HepG2 (cell line): Measurements from ENCODE around the gene BST2. TPM values are rescaled to one million over a fixed set of nuclear protein-coding genes. Genes with fewer than 3 reads are reported as not detected.

Experiments
- ARNT2 ChIP-seq: sonication (generic); formaldehyde crosslinking; IDR thresholded peaks from 2 replicates; pipeline ENCODE4 v1.8.0; 2022; ENCODE audit warnings: mild to moderate bottlenecking, low read depth, missing genetic modification reagents, moderate library complexity
- DNMT1 ChIP-seq: sonication (generic); formaldehyde crosslinking; IDR thresholded peaks from 2 replicates; pipeline ENCODE4 v1.5.1; 2020; ENCODE audit warnings: mild to moderate bottlenecking, missing genetic modification reagents
- FOXA3 ChIP-seq: IDR thresholded peaks from 2 replicates; pipeline ENCODE4 v1.6.1; 2016; ENCODE audit warnings: missing genetic modification reagents, missing compliant biosample characterization
- KLF11 ChIP-seq: IDR thresholded peaks from 2 replicates; pipeline ENCODE4 v1.6.1; 2016; ENCODE audit warnings: missing compliant biosample characterization
- NCOA1 ChIP-seq: sonication (generic); formaldehyde crosslinking; IDR thresholded peaks from 2 replicates; pipeline ENCODE4 v1.9.0; 2021; ENCODE audit warnings: missing genetic modification reagents
- NFAT5 ChIP-seq: sonication (generic); formaldehyde crosslinking; IDR thresholded peaks from 2 replicates; pipeline ENCODE4 v1.4.0; 2020; ENCODE audit warnings: missing genetic modification reagents
- PHF21A ChIP-seq: sonication (generic); formaldehyde crosslinking; IDR thresholded peaks from 2 replicates; pipeline ENCODE4 v1.5.0; 2020; ENCODE audit warnings: mild to moderate bottlenecking, missing genetic modification reagents
- RFXANK ChIP-seq: IDR thresholded peaks from 2 replicates; pipeline ENCODE4 v1.6.1; 2016
- RNF2 ChIP-seq: fragments of 450-650 bp; conservative IDR thresholded peaks from 2 replicates; pipeline ENCODE4 v1.6.1; 2016; ENCODE audit warnings: low read depth
- RXRA ChIP-seq: sonication (generic); formaldehyde crosslinking; IDR thresholded peaks from 2 replicates; pipeline ENCODE4 v1.5.1; 2020; ENCODE audit warnings: missing genetic modification reagents
- YY1 ChIP-seq: IDR thresholded peaks from 2 replicates; pipeline ENCODE4 v1.6.1; 2011; ENCODE audit warnings: low read length, low read depth, moderate library complexity, mild to moderate bottlenecking; ENCODE audit not compliant: insufficient read depth, insufficient replicate concordance
- ZBTB3 ChIP-seq: sonication (generic); formaldehyde crosslinking; IDR thresholded peaks from 2 replicates; pipeline ENCODE4 v1.4.0; 2020; ENCODE audit warnings: low read depth, mild to moderate bottlenecking, moderate library complexity, missing genetic modification reagents, borderline replicate concordance
- ZFX ChIP-seq: sonication (generic); formaldehyde crosslinking; IDR thresholded peaks from 2 replicates; pipeline ENCODE4 v1.4.0; 2020; ENCODE audit warnings: mild to moderate bottlenecking, low read depth, missing genetic modification reagents, moderate library complexity
- ZMYM4 ChIP-seq: sonication (generic); formaldehyde crosslinking; IDR thresholded peaks from 2 replicates; pipeline ENCODE4 v1.8.1; 2023; ENCODE audit warnings: mild to moderate bottlenecking, missing genetic modification reagents
- ZNF138 ChIP-seq: sonication (generic); formaldehyde crosslinking; IDR thresholded peaks from 2 replicates; pipeline ENCODE4 v1.5.0; 2020; ENCODE audit warnings: mild to moderate bottlenecking, low read depth, missing genetic modification reagents
- ZNF263 ChIP-seq: sonication (generic); formaldehyde crosslinking; IDR thresholded peaks from 2 replicates; pipeline ENCODE4 v1.4.0; 2020; ENCODE audit warnings: missing genetic modification reagents
- ZNF430 ChIP-seq: sonication (generic); formaldehyde crosslinking; IDR thresholded peaks from 2 replicates; pipeline ENCODE4 v1.9.0; 2021; ENCODE audit warnings: mild to moderate bottlenecking, missing genetic modification reagents
- ZNF574 ChIP-seq: sonication (generic); formaldehyde crosslinking; IDR thresholded peaks from 2 replicates; pipeline ENCODE4 v1.4.0; 2020; ENCODE audit warnings: missing genetic modification reagents
- ZNF576 ChIP-seq: sonication (generic); formaldehyde crosslinking; IDR thresholded peaks from 2 replicates; pipeline ENCODE4 v1.4.0; 2020; ENCODE audit warnings: mild to moderate bottlenecking, missing genetic modification reagents
- ZNF740 ChIP-seq: sonication (generic); formaldehyde crosslinking; IDR thresholded peaks from 2 replicates; pipeline ENCODE4 v1.4.0; 2020; ENCODE audit warnings: missing genetic modification reagents
- ZSCAN21 ChIP-seq: sonication (generic); formaldehyde crosslinking; IDR thresholded peaks from 2 replicates; pipeline ENCODE4 v1.8.0; 2022; ENCODE audit warnings: mild to moderate bottlenecking, missing genetic modification reagents, moderate library complexity, borderline replicate concordance
- ZSCAN31 ChIP-seq: sonication (generic); formaldehyde crosslinking; IDR thresholded peaks from 2 replicates; pipeline ENCODE4 v1.5.0; 2020; ENCODE audit warnings: low read depth, mild to moderate bottlenecking, missing genetic modification reagents
- polyA plus RNA-seq, 8 experiments: library from polyadenylated mRNA; depleted of rRNA in 3 of 8; stranded (reverse) in 7 of 8; unstranded in 1 of 8; fragments of >200 nt; fragmentation: Illumina TruSeq in 4 of 8; extraction: Trizol in 4 of 8; gene quantifications; 2 replicates each; pipeline versions ENCODE4 v1.2.1 to v1.2.3, GENCODE V29; 2011 to 2016; ENCODE audit warnings: low read depth in 4 of 8, missing spikeins in 1 of 8, mixed read lengths in 1 of 8; ENCODE audit not compliant: insufficient read depth in 1 of 8
- total RNA-seq, 5 experiments: library from RNA; depleted of rRNA; stranded (reverse); fragments of >200 nt; fragmentation: Illumina TruSeq; extraction: Trizol; gene quantifications; 2 replicates each; pipeline ENCODE4 v1.2.3, GENCODE V29; 2016; ENCODE audit warnings: low read depth in 1 of 5

The BST2 gene
- total and polyA plus RNA-seq, 2 of the 13 experiments (the other 11 are each of a cell fraction or from before 2014, with no cell fraction given), result 58.8 to 93.8 TPM

DNA sequence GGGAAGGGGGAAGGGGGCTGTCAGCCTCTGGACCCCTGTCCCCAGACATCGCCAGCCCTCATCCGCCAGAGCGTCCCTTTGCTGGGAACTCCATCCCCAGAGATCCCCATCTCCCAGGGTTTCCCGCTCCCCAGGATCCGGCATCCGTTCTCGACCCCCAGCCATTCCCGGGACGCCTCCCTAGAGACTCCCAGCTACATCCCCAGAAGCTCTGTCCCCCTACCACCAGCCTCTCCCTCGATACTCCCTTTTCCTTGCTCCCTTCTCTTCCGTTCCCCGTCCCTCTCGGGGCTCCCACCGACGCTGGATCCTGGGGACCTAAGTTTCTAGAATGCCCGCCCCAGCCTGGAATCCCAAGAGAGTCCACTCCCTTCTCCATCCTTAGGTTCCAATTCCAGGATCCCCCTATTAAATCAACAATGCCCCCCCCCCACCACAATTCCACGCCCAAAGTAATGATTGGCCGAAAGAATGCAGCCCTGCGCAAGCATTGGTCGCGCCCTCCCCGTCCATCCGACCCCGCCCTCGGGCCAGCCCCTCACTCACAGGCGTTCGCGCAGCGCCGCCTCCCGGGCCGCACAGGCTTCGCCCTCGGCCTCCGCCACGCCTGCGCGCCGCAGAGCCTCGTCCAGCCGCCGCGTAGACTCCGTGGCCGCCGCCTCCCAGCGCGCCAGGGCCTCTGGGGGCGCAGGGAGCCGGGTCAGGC is 14.6 kb downstream of the BST2 start (continued):
- 0 out of 2 replicates have a peak, but pooled peaks have one; percentile 12 for TF ChIP-seq RXRA
- TF ChIP-seq KLF11, result no peak
- TF ChIP-seq ZBTB3 (CRISPR knock-in tag), result no peak
- TF ChIP-seq PHF21A (CRISPR knock-in tag), result peak; percentile 70
- no peak for TF ChIP-seq NFAT5 (CRISPR knock-in tag)
- TF ChIP-seq ZNF138 (CRISPR knock-in tag), result no peak
- TF ChIP-seq ZMYM4 (CRISPR knock-in tag), result peak; percentile 85
- peak; percentile 59; the same call in 1 of the 2 replicates for TF ChIP-seq ZSCAN21 (CRISPR knock-in tag)
- no peak for TF ChIP-seq ZNF263 (CRISPR knock-in tag)
- TF ChIP-seq FOXA3, result peak; percentile 15; the same call in 1 of the 2 replicates
- TF ChIP-seq ZNF574 (CRISPR knock-in tag), result 0 out of 2 replicates have a peak, but pooled peaks have one; percentile 19
- 0 out of 2 replicates have a peak, but pooled peaks have one; percentile 54 for TF ChIP-seq DNMT1 (CRISPR knock-in tag)
- no peak for TF ChIP-seq RNF2
- 0 out of 2 replicates have a peak, but pooled peaks have one; percentile 23 for TF ChIP-seq RFXANK (CRISPR knock-in tag)
- TF ChIP-seq ZNF576 (CRISPR knock-in tag), result no peak
- TF ChIP-seq ARNT2, result 0 out of 2 replicates have a peak, but pooled peaks have one; percentile 43
- TF ChIP-seq YY1, result peak; percentile 54
- peak; percentile 56 for TF ChIP-seq ZFX
- TF ChIP-seq ZSCAN31 (CRISPR knock-in tag), result peak; percentile 36; the same call in 1 of the 2 replicates
- peak; percentile 75; the same call in 1 of the 2 replicates for TF ChIP-seq ZNF740
- TF ChIP-seq NCOA1 (CRISPR knock-in tag), result no peak
- no peak for TF ChIP-seq ZNF430
